GM18520 (cell line): ENCODE results near the gene LIME1.

Experiments used
- ATAC-seq: cut with Tn5 transposase; IDR thresholded peaks from one replicate; pipeline ENCODE4 v1.9.1; 2021; ENCODE audit not compliant: unreplicated experiment

The LIME1 gene

DNA sequence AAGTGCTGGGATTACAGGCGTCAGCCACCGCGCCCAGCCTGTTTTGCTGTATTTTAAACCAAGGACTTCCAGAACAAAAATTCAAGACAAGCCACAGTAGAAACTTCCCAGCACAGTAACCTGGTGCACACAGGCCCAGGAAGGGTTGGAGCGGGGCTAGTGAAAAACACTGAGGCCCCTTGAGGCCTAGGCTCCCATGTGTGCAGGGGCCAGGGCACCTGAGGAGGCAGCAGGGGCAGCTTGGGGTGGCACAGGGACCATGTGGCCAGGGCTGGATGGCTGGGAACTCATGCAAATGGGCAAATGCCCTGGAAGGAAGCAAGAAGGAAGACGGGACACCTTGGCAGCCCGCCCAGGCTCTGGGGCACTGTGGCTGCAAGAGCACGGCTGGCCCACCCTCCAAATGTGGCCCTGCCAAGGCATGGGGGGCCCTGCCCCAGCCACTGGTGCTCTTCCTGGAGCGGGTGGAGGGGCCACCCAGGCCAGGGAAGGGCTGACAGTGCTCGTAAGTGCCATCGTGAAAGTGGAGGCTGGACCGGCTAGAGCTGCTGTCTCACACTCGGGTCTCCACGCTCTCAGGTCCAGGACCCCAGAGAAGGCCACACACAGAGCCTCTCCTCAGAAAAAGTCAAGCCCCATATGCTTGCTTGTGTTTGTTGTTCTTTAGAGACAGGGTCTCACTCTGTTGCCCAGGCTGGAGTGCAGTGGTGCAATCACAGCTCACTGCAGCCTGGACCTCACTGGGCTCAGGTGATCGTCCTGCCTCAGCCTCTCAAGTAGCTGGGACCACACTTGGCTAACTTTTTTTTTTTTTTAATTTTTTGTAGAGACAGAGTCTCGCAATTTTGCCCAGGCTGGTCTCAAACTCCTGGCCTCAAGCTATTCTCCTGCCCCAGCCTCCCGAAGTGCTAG lies 13.4 kb downstream of the LIME1 start:
- ATAC-seq: no peak

- no peak for ATAC-seq
These were observed 14.5 kb downstream of the LIME1 start for GRCh38 chr20:63750807-63751470.

- no peak for ATAC-seq
These were observed 15.2 kb downstream of the LIME1 start for GRCh38 chr20:63751471-63752271.

DNA sequence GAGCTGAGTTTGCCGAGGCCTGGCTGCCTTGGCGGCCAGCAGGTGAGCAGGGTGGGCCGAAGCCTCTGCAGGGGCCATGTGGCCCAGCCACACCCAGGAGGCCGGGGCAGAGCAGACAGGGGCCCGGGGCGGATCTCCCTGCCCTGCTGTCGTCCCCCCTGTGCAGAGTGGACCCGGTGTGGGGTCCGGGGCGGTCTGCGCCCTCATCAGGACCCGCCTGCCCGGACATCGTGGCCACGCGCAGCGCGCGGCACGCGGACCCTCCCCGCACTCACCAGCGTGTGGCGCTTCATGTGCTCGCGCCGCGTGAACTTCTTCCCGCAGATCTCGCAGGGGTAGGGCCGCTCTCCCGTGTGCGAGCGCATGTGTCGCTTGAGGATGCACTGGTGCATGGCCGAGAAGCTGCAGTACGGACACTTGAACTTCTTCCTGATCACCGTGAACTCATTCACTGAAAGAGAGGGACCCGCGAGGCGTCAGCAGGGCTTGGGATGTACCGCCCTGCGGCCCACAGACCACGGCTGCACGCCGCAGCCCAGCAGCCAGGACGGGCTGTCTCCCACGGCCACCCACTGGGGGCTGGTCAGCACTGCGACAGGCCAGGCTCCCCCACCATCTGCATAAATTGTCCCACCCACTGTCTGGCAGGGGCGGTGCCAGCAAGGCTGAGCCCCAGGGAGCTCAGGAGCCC lies 16.1 kb downstream of the LIME1 start:
- no peak for ATAC-seq

GRCh38 chr20:63753381-63753780 lies 16.9 kb downstream of the LIME1 start:
- no peak for ATAC-seq

GRCh38 chr20:63754008-63754407 lies 17.5 kb downstream of the LIME1 start:
- no peak for ATAC-seq

- no peak for ATAC-seq
These were observed 19.6 kb downstream of the LIME1 start for GRCh38 chr20:63755933-63756647.

DNA sequence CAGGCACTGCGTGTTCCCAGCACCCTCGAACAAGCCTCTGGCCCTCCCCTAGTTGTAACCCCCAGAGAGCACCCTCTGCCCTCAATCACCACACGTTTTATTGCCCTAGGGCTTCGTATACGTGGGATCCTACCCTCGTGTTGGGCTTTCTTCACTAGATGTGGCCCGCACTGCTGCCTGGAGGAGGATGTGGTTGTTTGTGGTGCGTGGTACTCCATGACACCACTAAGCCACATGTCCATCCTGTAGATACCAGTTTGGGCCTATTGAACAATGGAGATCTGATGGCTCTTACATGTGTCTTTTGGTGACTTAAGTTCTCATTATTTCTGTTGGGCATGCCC lies 20.2 kb downstream of the LIME1 start:
- ATAC-seq: no peak

- no peak for ATAC-seq
These were observed 21.7 kb downstream of the LIME1 start for GRCh38 chr20:63758152-63758551.

- no peak for ATAC-seq
These were observed 23.0 kb downstream of the LIME1 start for GRCh38 chr20:63759377-63759901.

- no peak for ATAC-seq
These were observed 28.8 kb downstream of the LIME1 start for GRCh38 chr20:63765082-63765873.

- no peak for ATAC-seq
These were observed 29.4 kb downstream of the LIME1 start for GRCh38 chr20:63765902-63766301.

DNA sequence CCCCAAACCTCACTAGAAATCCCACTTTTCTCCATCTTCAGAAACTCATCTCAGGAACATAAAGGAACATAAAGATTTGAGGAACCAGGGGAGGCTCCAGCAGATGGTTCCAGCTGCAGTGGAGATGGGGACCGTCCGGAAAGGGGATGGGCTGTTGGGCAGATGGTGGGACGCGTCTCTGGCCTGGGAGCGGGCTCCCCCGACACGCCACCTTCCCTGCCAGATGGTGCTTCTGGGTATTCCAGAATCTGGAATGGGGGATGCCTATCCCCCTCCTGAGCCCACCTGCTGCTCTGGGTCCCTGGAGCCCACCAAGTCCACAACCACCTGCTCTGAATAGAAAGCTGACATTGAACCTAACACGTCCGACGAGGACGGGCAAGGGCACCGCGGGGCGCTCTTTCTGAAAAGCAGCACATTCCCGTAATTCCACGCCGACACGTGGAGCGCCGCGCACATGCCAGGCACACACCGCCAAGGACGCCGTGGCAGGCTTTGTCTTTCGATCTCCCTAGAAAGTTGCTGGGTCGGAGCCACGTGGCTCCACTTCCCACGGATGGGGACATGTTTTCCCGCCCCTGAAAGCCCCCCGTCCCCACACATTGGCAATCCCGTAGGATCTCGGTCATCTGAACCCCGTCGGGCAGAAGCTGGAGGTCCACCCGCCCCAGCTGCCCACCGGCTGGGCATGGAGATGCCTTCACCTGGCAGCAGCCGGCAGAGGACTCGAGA lies 30.4 kb downstream of the LIME1 start:
- ATAC-seq: no peak

- ATAC-seq: no peak
These were observed 31.0 kb downstream of the LIME1 start for GRCh38 chr20:63767456-63767855.

DNA sequence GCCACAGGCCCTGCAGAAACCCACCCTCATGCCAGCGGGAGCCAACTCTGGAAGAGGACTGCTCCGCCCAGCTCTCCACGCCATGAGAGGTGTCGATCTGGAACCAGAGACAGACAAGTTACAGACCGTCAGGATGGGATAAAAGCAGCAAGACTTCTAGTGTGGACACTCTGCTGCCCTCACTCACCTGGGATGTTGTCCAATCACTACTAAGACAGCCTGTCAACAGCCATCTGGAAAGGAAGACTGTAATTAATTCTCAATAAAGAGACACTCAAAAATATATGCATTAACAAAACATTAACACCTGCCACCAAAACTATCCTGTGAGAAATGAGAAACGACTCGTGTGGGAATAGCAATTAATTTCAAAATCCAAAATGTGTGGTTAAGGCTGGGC lies 31.4 kb downstream of the LIME1 start:
- ATAC-seq: no peak

- no peak for ATAC-seq
These were observed 32.4 kb downstream of the LIME1 start for GRCh38 chr20:63768591-63769515.

GRCh38 chr20:63769891-63770474 lies 33.5 kb downstream of the LIME1 start:
- no peak for ATAC-seq
